DMS 273 treated with DMSO at 0.1 percent for 48 hours (cell line): ENCODE data around the gene FRMPD2.

Experiments
- DNase-seq: peaks from one replicate; lab custom pipeline; 2025; lab: John Stamatoyannopoulos, UW

The FRMPD2 gene, protein sequence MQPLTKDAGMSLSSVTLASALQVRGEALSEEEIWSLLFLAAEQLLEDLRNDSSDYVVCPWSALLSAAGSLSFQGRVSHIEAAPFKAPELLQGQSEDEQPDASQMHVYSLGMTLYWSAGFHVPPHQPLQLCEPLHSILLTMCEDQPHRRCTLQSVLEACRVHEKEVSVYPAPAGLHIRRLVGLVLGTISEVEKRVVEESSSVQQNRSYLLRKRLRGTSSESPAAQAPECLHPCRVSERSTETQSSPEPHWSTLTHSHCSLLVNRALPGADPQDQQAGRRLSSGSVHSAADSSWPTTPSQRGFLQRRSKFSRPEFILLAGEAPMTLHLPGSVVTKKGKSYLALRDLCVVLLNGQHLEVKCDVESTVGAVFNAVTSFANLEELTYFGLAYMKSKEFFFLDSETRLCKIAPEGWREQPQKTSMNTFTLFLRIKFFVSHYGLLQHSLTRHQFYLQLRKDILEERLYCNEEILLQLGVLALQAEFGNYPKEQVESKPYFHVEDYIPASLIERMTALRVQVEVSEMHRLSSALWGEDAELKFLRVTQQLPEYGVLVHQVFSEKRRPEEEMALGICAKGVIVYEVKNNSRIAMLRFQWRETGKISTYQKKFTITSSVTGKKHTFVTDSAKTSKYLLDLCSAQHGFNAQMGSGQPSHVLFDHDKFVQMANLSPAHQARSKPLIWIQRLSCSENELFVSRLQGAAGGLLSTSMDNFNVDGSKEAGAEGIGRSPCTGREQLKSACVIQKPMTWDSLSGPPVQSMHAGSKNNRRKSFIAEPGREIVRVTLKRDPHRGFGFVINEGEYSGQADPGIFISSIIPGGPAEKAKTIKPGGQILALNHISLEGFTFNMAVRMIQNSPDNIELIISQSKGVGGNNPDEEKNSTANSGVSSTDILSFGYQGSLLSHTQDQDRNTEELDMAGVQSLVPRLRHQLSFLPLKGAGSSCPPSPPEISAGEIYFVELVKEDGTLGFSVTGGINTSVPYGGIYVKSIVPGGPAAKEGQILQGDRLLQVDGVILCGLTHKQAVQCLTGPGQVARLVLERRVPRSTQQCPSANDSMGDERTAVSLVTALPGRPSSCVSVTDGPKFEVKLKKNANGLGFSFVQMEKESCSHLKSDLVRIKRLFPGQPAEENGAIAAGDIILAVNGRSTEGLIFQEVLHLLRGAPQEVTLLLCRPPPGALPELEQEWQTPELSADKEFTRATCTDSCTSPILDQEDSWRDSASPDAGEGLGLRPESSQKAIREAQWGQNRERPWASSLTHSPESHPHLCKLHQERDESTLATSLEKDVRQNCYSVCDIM (N-terminal part only)

DNA sequence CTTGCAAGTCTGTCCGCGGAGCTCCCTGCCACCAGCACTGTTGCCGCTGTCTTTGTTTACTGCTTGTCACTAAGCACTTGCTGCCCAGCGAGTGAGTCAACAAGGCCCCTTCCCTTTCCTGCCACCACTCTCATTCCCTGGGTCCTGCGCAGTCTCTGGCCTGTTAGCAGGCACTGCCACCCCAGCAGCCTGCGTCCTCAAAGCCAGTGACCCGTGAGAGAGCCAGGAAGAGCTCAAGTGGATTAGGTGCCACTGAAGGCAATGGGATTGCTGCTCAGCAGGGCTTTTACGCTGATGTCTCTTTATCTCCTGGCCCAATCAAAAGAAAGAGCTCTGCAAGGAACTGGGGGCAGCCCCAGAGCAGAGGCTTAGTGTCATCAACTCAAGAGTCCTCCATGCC, at the start of gene FRMPD2:
FRMPD2 (minus strand) TSS at position 61 of the 400 bp plus-strand sequence. CDS start 129 bp downstream, outside the sequence.
- no peak for DNase-seq

DNA sequence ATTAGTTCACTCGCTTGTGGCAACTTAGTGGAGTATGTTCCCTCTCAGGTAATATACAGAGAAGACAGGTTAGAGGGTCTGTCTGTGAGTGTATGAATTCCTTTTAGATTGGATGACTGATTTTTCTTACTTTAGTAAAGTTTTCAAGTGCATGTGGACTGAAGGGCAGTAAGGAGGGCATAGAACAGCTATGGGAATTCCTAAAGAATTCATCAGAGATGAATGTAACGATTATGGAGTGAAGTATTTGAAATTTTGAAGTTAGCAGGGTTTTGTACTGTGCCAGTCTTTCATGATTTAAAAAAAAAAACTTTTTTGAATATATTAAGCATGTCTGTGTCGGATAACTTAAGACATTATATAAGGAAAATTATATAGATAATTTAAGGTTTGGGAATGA, 47.5 kb upstream of the FRMPD2 start:
- DNase-seq: no peak

DNA sequence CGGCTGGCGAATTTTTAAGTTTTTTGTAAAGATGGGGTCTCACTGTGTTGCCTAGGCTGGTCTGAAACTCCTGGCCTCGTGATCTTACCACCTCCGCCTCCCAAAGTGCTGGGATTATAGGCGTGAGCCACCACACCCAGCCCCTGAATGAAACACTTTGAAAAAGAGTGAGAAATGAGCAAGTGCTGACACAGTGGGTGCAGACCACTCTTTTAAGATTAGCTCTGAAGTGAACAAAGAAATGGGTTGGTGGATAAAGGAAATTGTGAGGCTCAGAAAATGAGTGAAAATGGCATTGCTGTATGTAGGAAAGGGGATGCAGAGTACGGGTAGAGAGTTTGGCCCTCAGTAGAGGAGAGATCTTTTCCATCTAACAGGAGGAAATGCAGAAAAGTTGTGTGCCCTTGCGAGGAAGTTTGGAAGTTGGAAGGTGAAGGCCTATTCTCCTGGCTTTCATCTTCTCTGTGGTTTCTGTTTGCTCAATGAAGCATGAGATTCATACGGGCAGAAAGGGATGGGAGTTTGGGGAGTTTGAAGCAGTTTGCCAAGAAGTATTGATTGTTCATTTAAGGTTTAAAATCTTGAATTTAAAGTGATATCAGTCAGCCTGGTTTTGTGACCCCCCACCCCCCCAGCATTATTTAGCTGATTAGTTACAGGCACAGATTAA, 43.0 kb upstream of the FRMPD2 start:
- DNase-seq: no peak

DNA sequence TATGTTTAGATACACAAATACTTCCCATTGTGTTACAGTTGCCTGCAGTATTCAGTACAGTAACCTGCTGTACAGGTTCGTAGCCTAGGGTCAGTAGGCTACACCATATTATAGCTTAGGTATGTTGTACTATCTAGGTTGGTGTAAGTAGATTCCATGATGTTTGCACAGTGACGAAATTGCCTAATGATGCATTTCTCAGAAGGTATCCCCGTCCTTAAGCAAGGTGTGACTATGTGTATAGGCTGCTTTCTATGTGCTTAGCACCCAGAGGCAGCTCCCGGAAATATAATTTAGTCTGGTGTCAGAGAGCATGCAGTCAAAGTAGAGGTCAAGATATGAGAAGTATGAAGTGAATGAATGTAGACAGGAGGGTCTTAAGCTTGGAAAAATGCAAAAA, 41.7 kb upstream of the FRMPD2 start:
- no peak for DNase-seq

DNA sequence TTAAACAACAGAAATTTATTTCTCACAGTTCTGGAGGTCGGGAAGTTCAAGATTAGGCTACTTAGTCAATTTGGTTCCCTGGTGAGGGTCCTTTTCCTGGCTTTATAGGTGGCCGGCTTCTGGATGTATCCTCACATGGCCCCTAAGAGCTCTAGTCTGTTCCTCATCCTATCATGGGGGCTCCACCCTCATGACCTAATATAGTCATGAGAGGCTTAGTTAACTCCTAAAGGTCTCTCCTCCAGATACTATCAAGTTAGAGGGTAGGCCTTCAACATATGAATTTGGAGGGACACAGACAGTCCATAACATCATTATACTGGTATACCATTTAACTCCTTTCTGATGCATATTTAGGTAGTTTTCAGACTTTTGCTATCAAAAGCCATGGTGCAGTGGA, 39.6 kb upstream of the FRMPD2 start:
- no peak for DNase-seq

- no peak for DNase-seq
These were observed 35.3 kb upstream of the FRMPD2 start for GRCh38 chr10:48309711-48310226.

- no peak for DNase-seq
These were observed 33.2 kb upstream of the FRMPD2 start for GRCh38 chr10:48307711-48308018.

DNA sequence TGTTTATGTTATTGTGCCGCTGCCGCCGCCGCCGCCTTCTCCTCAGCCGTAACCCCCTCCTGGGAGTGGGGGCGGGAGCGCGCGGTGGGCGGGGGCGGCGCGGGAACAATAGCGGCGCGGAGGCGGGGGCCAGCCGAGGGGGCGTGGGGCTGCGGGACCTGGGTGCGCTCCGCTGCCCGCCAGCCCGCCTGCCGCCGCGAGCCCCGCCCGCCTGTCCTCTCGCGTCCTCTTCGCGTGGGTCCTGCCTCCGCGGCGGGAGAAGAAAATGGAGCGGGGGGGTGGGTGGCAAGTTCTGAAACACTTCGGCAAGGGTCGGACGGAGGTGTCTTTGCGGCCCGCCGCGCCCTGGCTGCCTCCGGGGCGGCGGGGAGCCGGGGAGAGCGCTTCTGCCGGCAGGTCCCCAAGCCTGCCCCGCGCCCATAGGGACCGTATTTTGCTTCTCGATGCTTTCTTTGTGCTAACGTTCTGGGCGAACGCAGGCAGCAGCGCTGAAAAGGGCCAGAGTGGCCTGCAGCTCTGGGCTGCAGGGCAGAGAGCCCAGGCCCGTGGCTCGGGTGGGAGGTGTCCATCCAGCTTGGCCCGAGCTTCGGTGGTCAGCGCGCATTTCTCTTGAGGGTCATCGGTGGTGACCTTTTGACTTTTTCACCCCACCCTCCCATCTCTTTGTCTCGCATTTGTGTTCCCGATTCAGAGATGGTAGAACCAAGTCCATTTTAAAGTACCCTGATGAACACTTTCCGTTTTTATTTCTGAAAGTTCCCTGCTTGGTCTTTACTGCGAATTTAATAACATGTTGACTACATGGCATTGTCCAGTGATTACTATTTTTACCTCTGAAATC, 32.6 kb upstream of the FRMPD2 start:
- no peak for DNase-seq

DNA sequence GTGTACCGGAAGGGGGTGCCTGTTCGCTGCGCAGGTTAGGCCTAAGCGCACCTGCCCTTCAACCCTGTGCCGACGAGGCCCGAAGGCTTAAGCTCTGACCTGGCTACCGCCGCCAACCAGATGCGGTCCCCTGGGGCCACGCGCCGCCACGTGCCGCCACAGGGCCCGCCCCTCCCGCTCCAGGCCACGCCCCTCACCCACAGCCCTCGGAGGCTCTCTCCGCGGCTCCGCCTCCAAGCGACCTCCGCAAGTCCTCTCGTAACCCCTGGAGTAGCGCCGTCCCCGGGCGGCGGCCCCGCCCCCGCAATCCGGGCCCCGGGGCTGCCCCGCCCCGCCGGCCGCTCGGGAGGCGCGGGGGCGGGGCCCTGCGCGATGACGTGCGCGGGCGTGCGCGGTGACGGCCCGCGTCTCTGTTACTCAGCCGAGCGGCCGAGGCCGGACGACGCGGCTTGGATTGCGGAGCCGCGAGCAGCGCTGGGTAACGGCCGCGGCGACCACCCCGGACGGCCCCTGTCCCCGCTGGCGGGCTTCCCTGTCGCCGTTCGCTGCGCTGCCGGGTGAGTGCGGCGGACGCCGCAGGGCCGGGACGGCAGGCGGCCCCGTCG, 31.9 kb upstream of the FRMPD2 start, which contains the start of gene MAPK8:
MAPK8 (plus strand) TSS at position 413 of the 605 bp plus-strand sequence. CDS start 94,984 bp downstream, outside the sequence.
- DNase-seq: peak; percentile 23

GRCh38 chr10:48305905-48306264, 31.4 kb upstream of the FRMPD2 start:
- DNase-seq: no peak

GRCh38 chr10:48302515-48303476, 28.3 kb upstream of the FRMPD2 start:
- no peak for DNase-seq

DNA sequence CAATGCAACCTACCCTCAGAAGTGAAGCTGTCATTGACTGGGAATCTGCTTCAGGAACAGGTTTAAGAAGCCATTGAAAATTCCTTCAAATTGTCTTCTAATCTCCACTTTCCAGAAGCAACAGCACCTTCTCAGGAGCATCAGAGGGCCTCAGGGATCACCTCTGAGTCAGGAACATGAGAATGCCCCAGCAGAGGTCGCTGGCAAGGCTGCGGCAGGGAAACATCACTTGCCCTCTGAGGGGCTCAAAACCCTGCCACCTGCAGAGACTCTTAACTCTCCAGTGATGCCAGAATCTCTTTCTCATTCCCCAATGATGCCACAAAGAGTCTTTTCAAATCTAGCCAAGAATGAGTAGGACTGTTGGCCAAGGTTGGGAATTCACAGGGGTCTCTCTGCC, 26.1 kb upstream of the FRMPD2 start:
- no peak for DNase-seq

DNA sequence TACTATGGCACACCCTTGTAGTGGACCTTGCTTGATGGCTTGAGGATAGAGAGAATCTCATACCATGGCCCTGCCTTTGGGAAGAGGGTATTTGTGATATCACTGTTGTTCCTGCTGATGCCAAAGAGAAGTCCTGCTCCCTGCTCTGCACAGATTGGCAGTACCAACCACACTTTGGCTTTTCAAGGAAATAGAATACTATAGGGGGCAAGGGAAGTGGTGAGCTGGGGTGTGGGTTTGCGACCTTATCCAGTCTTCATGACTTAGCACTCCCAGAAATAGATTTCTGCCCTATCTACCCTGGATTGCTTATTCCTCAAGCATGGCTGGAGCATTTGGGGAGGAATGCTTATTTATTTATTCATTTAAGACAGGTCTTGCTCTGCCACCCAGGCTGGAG, 25.2 kb upstream of the FRMPD2 start:
- no peak for DNase-seq

- no peak for DNase-seq
These were observed 24.6 kb upstream of the FRMPD2 start for GRCh38 chr10:48299066-48299465.

- no peak for DNase-seq
These were observed 22.1 kb upstream of the FRMPD2 start for GRCh38 chr10:48296576-48297098.

GRCh38 chr10:48294431-48294830, 19.9 kb upstream of the FRMPD2 start:
- no peak for DNase-seq

DNA sequence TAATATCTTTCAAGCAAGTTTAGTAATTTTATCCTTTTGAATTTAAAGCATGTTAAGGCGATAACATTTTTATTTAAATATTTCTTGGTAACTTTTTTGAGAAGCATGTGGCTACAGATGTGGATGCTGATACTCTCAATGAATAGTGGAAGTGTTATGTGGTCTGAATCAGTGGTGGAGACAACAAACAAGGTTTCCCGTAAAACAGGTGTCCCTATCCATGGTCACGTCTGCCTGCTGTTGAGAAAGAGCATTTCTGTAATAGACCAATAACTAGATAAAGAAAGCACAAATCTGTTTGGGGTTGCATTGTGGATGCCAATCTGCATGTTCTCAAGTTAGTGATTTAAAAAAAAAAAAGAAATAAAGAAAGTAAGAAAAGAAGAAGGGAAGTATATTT, 18.1 kb upstream of the FRMPD2 start:
- no peak for DNase-seq

GRCh38 chr10:48291190-48291589, 16.7 kb upstream of the FRMPD2 start:
- DNase-seq: no peak

DNA sequence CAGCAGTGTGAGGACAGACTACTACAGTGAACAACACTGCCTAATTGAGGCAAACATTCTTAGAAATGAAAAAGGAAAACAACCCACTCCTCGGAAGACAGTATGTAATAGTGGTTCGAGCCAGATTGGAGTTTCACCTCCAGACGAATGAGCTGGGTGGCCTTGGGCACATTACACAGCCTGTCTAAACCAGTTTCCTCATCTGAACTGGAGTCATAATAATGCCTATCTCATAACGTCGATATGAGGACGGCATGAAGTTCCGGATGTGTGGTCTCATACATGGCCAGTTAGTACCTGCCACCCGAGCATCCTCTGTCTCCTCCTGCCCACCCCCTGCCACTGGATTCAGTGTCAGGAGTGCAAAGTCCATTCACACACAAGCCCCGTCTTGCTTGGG, 15.8 kb upstream of the FRMPD2 start:
- DNase-seq: no peak
